ENCODE measurements around the gene NOXA1.
A peak's percentile ranks its signal among the peaks of the same experiment; 100 is the strongest.

Gene NOXA1

DNA sequence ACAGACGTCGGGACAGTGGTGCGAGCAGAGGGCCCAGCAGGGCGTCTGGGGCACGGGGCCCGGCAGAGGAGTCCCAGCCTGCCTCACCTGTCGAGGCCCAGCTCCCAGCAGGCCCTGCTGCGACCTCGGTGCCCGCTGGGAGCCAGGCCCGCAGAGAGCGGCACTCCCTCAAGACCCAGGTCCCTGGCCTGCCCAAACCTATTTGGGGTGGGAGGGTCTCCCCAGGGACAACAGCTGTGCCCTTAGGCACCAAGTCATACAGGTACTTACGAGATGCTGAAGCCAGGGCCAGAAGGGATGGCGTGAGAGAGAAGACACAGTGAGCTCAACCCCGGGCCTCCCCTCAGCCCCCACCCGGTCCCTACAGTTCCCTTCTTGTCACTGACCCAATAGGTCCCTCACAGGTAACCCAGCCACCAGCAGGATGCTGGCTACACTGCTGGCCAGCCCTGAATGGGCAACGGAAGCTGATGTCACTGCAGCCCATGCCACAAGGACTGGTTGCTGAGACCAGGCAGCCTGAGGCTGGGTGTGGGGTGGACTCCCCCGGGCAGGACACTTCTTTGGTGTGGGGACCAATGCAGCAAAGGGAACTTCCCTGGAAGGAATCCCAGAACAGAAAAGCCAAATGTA, 32.3 kb downstream of the NOXA1 start:
- DNase-seq: no peak

DNA sequence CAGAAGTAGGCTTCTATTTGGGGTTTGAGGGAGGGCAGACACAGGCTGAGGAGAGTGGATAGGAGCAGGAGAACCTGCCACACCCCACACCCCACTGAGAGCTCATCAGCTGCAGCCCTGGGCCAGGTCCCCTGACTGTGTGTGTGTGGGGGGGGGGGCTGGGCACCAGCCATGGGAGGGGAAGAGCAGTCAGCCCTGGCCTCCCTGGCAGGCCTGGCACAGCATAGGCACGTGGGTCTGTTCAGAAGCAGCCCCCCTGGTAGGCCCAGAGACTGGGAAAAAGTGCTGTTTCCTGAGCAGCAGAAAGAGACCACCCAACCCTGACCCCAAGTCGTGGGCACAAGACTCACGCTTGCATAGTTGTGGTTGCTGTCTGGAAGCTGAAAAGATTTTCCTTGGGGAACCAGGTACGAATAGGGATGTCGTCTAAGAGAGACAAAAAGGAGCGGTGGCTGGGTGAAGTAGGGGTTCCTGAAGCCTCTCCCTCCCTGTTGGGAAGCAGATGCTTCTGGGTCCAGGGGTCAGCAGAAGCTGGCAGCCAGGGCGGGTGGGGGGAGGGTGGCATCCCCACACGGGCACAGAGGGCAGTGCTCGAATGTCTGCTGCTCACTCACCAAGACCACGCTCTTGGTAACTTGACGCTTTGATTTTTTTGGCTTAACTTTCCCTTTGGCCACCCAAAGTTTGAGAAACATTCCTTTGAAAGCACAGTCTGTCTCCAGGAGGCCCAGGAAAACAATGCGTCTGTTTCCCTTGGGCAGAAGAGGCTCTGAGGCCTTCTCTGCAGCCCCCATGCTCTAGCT, 33.1 kb downstream of the NOXA1 start:
- no peak for DNase-seq

DNA sequence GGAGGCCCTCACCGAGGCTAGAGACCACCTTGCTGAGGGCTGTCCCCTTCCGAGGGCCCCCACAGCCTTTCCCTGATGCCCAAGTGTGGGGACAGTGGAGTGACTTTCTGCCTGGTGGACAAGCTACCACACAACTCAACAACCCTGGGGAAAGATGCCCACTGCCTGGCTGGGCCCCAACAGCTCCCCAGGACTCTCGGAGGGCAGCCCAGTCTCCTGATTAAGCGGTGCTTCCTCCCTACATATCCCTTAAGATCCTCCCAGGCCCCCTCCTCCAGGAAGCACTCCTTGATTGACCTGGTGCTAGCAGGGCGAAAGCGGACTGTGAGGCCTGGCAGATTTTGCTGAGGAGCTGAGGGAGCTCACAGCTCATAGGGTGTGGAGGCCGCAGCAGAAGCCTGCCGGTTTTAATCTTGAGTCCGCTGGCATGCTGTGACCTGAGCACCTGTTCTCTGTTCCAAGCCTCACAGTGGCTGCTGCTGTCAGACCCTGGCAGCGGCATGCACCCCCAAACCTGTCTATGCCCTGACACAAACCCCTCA, 33.7 kb downstream of the NOXA1 start:
- no peak for DNase-seq

DNA sequence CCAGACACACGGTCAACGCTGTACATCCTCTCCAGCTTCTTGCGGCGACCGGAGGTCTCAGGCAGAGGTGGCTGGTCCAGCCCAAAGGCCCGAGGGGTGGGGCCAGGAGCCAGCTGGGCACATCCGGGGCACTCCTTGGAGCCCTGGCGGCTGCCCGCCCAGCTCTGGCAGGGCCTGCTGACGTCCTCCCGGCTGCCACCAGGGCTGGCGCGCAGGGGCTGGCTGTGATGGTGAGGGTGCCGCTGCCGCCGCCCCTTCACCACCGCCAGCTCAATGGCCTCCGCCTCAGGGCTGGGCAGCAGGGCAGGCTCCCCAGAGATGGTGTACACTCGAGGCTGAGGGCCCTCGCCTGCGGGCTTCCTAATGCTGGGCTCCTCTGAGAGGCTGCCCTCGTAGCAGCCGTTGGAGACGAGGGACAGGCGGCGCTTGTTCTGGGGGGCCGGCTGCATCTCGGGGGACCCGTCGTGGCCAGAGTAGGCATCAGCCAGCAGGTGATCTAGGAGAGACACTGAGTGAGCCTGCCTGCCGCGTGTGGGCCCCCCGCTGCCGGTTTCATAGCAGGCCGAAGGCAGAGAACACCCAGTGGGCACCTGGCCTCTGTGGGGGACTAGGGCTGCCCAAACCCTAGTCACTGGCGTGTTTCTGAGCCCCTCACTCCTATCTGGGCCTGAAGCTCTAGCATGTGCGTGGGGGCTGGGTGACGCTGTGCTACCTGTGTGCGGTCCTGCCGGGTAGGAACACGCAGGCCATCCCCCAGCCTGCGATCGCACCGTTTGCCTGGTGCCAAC, 34.4 kb downstream of the NOXA1 start:
- DNase-seq: no peak

DNA sequence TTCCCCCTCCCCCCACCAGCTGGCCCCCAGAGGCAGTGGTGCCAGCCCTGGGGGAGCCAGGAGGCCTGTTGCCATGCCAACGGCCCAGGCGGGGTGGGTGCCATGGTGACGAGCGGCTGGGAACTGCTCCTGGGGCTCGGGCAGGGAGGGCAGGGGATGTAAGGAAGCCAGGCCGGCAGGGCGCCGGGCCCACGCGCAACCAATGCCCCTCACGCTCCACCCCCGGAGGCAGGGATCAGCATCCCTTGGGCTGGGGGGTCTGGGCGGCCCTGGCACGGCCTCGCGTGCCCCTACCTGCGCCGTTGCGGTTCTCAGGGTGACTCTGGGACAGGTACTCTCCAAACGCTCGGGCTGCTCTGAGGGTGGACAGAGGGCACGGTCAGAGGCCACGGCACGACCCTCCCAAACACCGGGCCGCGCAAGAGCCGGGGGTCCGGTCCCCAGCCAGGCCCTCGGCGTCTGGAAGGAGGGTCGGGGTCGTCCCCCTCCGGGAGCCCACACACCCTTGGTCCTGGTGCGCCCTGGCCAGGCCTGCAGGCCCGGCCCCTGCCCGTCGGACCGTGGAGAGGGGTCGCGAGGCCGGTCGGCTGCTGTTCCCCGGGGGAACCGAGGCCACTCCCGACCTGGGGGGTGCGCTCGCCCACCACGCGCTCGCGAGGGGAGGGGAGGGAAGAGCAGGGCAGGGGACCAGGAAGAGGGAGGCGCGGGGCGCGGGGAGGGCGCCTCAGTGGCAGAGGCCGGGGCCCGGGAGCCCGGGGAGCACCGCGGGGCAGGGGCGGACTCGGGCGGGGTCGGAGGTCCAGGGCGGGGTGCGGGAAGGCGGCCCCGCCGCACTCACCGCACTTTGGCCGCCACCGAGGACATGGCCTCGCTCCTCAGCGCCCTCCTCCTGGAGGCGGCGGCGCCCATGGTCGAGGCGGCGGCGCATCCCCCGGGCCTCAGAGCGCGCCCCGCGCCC, 35.3 kb downstream of the NOXA1 start:
- no peak for DNase-seq

DNA sequence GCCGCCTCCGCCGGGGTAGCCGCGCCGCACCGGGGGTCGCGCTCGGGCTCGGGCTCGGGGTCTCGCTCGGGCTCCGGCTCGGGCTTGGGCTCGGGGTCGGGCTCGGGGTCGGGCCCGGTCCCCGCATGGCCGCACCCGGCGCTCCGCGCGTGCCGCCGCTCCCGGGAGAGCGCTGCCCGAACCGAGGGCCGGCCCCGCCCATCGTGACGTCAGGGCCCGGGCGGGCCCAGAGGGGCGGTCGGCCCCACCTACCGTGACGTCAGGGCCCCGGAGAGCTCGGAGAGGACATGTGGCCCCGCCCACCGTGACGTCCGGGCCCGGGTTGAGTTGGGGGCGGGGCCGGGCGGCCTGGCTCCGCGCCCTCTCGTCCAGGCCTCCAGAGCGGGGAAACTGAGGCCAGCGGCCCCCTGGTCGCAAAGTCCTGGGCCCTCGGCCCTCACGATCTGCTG, 36.0 kb downstream of the NOXA1 start, which contains the start of gene NSMF:
NSMF (minus strand) TSS at position 183 of the 449 bp plus-strand sequence. CDS start 232 bp downstream, outside the sequence.
- DNase-seq: peak; percentile 93

GRCh38 chr9:137459601-137460362, 36.6 kb downstream of the NOXA1 start:
- no peak for DNase-seq

DNA sequence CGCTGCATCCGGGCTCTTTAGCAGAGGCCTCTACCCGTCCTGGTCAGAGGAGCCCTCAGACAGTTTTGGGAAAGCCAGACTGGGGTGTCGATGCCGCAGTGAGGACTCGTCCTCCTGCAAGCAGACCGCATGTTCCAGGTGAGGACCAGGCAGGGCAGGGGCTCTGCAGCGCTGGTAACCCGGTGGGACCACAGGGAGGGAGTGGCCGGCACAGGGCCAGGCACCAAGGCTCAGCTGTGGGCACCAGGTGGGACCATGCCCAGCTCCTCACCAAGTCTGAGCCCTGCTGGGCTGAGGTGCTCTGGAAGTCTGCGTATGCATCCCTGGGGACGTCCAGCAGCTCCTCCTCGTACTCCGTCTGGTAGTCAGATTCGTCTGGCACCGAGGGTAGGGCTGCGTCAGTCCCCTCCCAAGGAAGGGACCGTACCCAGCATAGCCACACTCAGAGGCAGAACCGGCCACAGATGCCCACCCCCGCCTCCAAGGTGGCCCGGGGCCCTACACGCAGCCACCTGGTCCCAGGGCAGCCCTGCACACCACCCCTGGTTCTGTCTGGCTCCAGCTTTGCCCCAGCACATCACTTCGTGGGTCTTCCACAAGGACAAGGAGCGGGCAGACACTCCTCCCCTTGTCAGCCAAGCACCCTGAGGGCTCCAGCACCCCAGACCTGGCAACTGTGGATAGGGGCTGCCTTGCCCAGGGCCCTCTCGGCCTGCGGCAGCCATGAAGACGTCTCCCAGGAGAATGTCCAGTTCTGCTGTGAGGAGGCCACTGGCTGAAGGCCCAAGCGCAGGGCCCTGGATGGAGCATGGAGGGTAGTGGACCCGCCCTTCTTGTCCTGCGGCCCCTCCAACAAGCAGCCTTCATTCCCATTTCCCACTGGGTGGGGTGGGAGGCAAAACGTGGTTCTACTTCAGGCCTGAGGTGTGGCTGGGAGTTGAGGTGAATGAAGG, 37.4 kb downstream of the NOXA1 start:
- DNase-seq: no peak

DNA sequence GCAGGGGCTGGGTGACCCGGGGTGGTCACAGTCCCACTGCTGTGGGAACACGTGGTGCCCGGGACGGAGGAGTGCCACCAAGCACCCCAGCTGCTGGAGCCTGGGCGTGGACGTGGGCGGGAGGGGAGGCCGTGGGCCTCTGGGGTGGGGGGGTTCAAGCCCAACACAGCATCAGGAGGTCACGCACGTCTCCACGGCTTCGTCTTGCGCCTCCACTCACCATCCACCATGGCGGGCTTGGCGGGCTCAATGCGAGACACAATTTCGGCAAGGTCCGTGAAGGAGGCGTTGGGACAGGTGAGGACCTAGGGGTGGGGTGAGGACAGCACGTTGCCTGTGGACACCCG, 38.1 kb downstream of the NOXA1 start:
- no peak for DNase-seq

- peak; percentile 94 for DNase-seq
Observed at GRCh38 chr9:137461663-137462395, 38.6 kb downstream of the NOXA1 start.

GRCh38 chr9:137462396-137462985, 39.3 kb downstream of the NOXA1 start:
- no peak for DNase-seq

- DNase-seq: no peak
Observed at GRCh38 chr9:137462986-137463930, 40.1 kb downstream of the NOXA1 start.

GRCh38 chr9:137463931-137464290, 40.7 kb downstream of the NOXA1 start:
- DNase-seq: no peak

DNA sequence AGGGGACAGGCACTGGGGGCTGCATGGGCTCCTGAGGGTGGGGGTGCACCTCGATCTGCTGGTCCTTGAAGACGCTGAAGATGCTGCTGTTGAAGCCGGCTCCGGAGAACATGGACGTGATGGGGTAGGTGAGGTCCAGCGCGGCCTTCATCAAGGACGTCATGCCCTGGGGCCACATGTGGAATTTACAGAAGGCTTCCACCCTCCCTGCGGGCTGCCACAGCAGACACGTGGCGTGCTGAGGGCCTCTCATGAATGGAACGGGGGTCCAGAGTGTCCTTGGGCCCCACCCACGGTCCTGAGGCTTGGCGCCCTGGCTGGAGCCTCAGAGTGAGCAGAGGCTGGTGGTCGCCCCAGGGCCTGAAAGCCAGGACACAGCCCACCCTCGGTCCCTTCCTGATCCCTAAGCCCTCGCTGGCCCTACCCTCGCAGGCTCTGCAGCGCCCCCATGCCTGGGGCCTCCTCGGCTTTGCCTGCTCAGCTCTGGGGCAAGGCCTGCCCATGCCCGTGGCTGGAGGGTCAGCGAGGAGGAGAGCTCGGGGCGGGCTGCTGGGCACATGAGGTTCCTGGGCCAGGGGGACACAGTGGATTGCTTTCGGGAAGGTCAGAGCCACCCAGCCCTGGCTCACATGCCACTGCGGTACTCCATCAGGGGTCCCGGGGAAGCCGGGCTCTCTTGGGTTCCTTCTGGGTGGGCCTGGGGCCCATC, 41.3 kb downstream of the NOXA1 start:
- no peak for DNase-seq

- no peak for DNase-seq
Observed at GRCh38 chr9:137465000-137465719, 42.0 kb downstream of the NOXA1 start.

DNA sequence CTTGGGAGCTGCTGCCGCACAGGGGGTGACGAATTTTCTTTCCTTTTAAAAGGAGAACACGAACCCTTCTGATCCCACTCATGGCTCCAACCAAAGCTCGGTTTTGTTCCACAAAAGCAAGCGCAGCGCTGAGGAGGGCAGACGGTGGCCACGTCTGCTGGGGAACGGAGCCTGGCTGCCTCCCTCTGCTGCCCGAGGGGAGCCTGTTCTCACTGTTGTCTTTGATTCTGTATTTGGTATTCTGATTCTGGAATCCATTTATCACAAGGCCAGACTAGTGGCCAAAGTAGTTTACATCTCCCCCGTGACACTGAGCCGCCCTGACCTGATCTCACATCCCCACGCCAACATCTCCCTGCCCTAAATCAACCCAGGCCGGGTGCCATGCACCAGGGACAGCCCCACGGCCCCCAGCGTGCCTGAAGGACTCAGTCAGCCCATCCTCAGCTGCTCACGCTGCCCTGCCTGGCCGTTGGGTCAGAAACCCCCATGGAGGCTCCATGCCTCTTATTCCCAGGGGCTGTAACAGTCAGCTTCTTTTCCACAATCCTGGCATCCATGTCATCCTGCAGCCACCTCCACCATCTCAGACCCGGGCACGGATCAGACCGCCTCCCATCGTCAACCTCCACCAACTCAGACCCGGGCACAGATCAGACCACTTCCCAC, 42.7 kb downstream of the NOXA1 start:
- DNase-seq: no peak
